MCF 10A (cell line): ENCODE data around the gene RHBDL1. TPM values are rescaled to one million over a fixed set of nuclear protein-coding genes. Genes with fewer than 3 reads are reported as not detected.

Experiments used
- BruUV-seq: library from RNA; stranded (reverse); fragments of 400-500 nt; replicated peaks from 2 replicates; lab custom pipeline; 2021; lab: Mats Ljungman, UMichigan
- CTCF ChIA-PET: fragments of 300-600 bp; sonication (Branson Sonifier 250); formaldehyde crosslinking; extraction: SDS; loops from one replicate; lab custom pipeline; 2021; ENCODE audit warnings: antibody characterized with exemption, inconsistent platforms; lab: Yijun Ruan, JAX
- POLR2A ChIA-PET: fragments of 300-600, 350-650 bp; sonication (Branson Sonifier 250); formaldehyde crosslinking; extraction: SDS; loops from one replicate; lab custom pipeline; 2020; ENCODE audit warnings: antibody characterized with exemption, inconsistent platforms; lab: Yijun Ruan, JAX
- DNase-seq: peaks from one replicate; pipeline ENCODE4 v3.0.0-alpha.2; 2018; ENCODE audit not compliant: unreplicated experiment
- H3K27ac Mint-ChIP-seq: one replicate; pipeline ENCODE4 v1.8.0; 2022; ENCODE audit warnings: mild to moderate bottlenecking, low read depth, mixed read lengths; ENCODE audit not compliant: unreplicated experiment
- H3K27me3 Mint-ChIP-seq: one replicate; pipeline ENCODE4 v1.8.0; 2022; ENCODE audit warnings: mixed read lengths; ENCODE audit not compliant: insufficient read depth, unreplicated experiment
- H3K36me3 Mint-ChIP-seq: one replicate; pipeline ENCODE4 v1.8.0; 2022; ENCODE audit warnings: mild to moderate bottlenecking, moderate library complexity, mixed read lengths; ENCODE audit not compliant: insufficient read depth, unreplicated experiment
- H3K4me1 Mint-ChIP-seq: one replicate; pipeline ENCODE4 v1.8.0; 2022; ENCODE audit warnings: mixed read lengths; ENCODE audit not compliant: insufficient read depth, unreplicated experiment
- H3K4me3 Mint-ChIP-seq: one replicate; pipeline ENCODE4 v1.8.0; 2022; ENCODE audit warnings: mild to moderate bottlenecking, moderate library complexity, mixed read lengths; ENCODE audit not compliant: unreplicated experiment
- H3K9me3 Mint-ChIP-seq: one replicate; pipeline ENCODE4 v1.8.0; 2022; ENCODE audit warnings: mixed read lengths; ENCODE audit not compliant: unreplicated experiment
- CTCF ChIP-seq: fragments of 200-600 bp; IDR thresholded peaks from one replicate; pipeline ENCODE4 v1.8.0; 2022; ENCODE audit warnings: antibody characterized with exemption, mild to moderate bottlenecking; ENCODE audit not compliant: unreplicated experiment
- intact Hi-C: fragments of 100-400 bp; cut with micrococcal nuclease; formaldehyde crosslinking; loops from 2 replicates; pipeline ENCODE4 v1.14.1; 2022
- total RNA-seq: library from RNA; stranded (reverse); gene quantifications from 2 replicates; pipeline ENCODE4 v1.2.3, GENCODE V29; 2022

RHBDL1 gene
- total RNA-seq, 1 experiment from 2014 or later: 3.0 TPM

GRCh38 chr16:675884-676564 lies 553 bp downstream of the RHBDL1 start:
- no peaks in the 10 kb centered on the region for H3K27me3 Mint-ChIP-seq
- ChIA-PET CTCF (interaction anchor here (0.6 to 0.8 kb wide), 4 partner anchors 8 to 117 kb away, joined by 3 to 5 read pairs (median 3); partner anchors contain the start of gene RHOT2), POLR2A (interaction anchor here (0.6 to 2.0 kb wide), 11 partner anchors 8 to 86 kb away, joined by 3 to 17 read pairs (median 3); partner anchors contain the start of genes ANTKMT, JMJD8, RAB40C and RHOT2)
- H3K27ac Mint-ChIP-seq: no peak overlapping the region
- no peak overlapping the region for H3K4me3 Mint-ChIP-seq
- no peak for DNase-seq
- no peaks in the 10 kb centered on the region for H3K4me1 Mint-ChIP-seq
- BruUV-seq: no TSS peak
- H3K9me3 Mint-ChIP-seq: no peaks in the 10 kb centered on the region
- TF ChIP-seq CTCF: no peak
- intact Hi-C loops: no loop called here
- peaks cover 49% of the 10 kb centered on the region for H3K36me3 Mint-ChIP-seq

GRCh38 chr16:676565-676902 lies 1.1 kb downstream of the RHBDL1 start:
- H3K27me3 Mint-ChIP-seq: no peaks in the 10 kb centered on the region
- intact Hi-C loops: no loop called here
- peaks cover 49% of the 10 kb centered on the region for H3K36me3 Mint-ChIP-seq
- no peak for DNase-seq
- no peaks in the 10 kb centered on the region for H3K9me3 Mint-ChIP-seq
- CTCF ChIA-PET: interaction anchor here (0.6 to 0.8 kb wide), 4 partner anchors 9 to 117 kb away, joined by 3 to 5 read pairs (median 3); partner anchors contain the start of gene RHOT2
- TF ChIP-seq CTCF: no peak
- POLR2A ChIA-PET: interaction anchor here (0.6 to 2.0 kb wide), 7 partner anchors 9 to 83 kb away, joined by 3 to 17 read pairs (median 3); partner anchors contain the start of genes ANTKMT, RHOT2 and WDR24
- BruUV-seq: no TSS peak
- no peaks in the 10 kb centered on the region for H3K4me1 Mint-ChIP-seq
- H3K27ac Mint-ChIP-seq: no peak overlapping the region
- peak overlapping the region; percentile 14 for H3K4me3 Mint-ChIP-seq

DNA sequence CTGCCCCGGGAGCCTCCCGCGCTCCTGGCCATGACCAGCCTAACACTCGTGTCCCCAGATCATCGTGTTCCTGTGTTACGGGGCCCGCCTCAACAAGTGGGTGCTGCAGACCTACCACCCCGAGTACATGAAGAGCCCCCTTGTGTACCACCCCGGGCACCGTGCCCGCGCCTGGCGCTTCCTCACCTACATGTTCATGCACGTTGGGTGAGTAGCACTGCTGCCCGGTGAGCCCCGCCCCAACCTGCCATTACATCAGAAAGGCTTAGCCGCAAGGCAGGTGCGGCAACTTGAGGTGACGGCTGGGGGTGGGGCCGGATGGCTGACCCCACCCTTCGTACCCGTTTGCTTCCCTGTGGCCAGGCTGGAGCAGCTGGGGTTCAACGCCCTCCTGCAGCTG lies 1.4 kb downstream of the RHBDL1 start:
- CTCF ChIA-PET: interaction anchor here (0.8 kb wide), 1 partner anchor 9 kb away, joined by 5 read pairs; the partner anchor contains the start of gene RHOT2
- Mint-ChIP-seq H3K27me3 (no peaks in the 10 kb centered on the region), H3K27ac (no peak overlapping the region), H3K9me3 (no peaks in the 10 kb centered on the region), H3K36me3 (peaks cover 51% of the 10 kb centered on the region), H3K4me1 (no peaks in the 10 kb centered on the region), H3K4me3 (peak overlapping the region; percentile 14)
- POLR2A ChIA-PET: interaction anchor here (0.6 to 2.0 kb wide), 6 partner anchors 9 to 84 kb away, joined by 3 to 17 read pairs (median 4); partner anchors contain the start of genes ANTKMT, RHOT2 and WDR24
- BruUV-seq: no TSS peak
- TF ChIP-seq CTCF: no peak
- DNase-seq: peak; percentile 91
- intact Hi-C loops: no loop called here
